Measurements from ENCODE around the gene GALNT18.

Gene GALNT18

DNA sequence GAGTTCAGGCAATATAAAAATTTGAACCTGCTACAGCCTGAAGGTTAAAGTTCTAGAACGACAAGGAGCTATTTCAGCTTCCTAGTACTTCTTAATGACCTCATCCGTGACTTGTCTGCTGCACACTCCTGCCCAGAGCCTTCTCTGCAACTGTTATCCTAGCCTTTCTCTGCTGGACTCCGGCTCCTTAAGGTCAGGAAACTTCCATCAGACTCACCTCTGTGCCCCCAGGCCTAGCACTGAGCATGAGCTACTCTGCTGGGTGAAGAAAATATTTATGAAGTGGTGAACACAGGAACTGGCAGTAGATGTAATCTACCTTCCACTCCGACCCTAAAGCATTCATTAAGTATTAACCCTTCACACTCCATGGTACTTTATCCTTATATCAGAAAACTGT is 287.2 kb downstream of the GALNT18 start:
- no peak for DNase-seq

DNA sequence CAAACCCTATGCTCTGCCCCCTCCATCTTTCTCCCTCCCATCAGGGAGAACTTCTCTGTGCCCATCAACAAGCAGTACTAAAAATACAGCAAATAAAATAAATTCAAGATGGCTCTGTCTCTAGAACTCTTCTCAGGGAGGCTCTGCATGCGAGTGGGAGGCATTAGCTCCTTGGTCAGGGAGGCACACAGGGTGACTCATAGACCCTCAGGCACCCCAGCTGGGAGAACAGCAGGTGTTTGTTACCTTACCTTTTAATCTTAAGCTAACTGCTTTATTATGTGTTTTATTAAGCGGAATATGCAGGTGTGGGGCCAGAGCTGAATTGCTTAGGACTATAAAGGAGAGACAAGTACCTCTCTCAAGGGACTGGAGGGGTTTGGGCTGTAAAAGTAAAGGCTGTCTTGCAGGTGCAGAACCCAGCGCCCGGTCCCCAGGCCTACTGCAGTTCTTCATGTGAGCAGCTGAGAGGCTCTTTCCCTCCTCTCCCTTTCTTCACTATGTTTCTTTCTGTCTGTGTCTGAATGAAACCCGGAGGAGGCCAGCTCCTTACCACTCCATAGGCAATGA is 289.6 kb downstream of the GALNT18 start:
- no peak for DNase-seq

DNA sequence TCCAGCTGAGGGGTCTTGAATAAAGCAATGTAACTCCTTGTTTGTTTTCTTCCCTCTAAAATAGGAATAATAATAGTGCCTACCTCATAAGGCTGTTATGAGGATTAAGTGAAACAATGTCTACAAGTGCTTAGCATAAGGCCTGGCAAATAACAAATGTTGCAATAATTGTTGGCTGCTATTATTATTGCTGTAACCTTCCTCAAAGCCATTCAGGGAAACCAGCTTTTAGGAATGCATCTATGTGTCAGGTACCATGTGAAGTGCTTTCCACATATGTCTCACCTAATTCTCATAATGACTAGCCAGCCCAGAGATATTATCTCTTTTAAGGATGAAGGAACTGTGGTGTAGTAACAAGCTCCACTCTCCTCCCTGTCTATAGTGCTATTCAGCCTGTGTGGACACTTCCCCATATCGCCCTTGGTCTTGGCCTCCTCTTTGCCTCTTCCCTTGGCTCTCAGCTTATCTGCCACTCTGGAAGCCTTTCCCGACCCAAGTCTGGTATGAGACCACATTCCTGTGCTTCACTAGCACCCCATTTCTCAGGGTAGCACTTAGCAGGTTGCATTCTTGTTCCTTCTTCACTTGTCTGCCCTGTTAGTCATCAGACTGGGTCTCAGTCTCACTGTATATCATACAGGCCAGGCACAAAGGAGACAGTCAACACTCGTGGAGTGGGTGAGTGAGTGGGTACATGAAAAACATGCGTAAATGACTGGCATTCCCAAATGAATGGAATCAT is 292.6 kb downstream of the GALNT18 start:
- DNase-seq, result no peak

DNA sequence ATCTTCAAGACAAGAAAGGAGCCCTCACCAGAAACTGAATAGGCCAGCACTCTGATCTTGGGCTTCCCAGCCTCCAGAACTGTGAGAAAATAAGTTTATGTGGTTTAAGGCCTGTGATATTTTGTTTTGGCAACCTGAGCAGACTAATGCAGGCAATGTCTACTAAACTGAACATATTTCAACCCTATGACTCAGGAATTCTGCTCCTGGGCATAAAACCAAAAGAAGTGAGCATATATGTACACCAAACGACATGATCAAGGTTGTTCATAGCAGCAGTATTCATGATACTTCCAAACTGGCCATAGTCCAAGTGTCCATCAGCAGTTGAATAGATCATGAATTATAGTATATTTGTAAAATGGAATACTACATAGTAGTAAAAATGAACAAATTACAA is 297.7 kb downstream of the GALNT18 start:
- no peak for DNase-seq

DNA sequence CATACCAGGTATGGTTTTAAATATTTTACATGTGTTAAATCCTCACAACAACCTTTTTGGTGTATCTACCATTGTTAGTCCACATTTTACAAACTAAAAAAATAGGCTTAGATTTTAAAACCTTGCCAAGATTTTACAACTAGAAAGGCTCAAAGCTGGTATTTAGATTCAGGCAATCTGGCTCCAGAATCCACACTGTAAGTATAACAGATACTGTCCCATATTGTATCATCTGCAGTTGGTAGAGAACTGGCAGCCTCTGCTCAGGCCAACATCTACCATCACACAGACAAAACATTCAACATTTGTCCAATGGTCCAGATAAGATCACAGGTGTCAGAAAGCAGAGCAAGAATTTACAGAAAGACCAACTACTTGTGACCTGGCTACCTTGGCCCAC is 299.7 kb downstream of the GALNT18 start:
- no peak for DNase-seq

DNA sequence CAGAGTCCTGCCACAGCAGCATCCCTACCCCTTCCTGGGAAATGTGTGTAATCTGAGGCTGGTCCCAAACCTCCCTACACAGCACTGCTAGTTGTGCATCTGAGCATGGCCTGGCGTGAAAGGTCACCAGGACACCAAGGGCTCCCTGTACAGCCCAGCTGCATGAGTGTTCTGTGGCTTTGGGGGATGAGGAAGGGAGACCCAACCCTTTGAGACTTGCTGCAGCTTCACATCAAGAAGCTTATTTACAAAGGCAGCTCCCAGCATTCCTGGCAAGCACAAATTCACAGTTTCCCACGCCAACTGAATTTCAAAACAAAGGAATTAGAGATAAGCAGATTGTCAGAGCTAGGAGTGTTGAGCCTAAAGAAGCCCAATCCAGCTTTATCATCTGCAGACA is 301.0 kb downstream of the GALNT18 start:
- no peak for DNase-seq

DNA sequence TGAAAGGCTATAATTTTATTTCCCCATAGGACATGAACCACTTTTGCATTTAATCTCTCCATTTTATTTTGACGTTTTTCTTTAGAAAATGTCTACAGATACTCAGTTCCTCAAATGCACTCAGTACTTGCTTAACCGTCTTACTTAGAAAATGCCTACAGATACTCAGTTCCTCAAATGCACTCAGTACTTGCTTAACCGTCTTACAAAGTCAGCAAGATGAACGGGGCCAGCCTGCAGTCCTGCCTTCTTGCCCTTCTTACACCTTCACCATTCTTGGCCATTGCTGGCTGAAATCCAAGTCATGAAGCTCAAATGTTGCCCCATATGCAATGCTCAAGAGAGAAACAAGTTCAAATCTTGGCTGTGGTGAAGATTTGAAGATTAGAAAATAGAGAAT is 302.8 kb downstream of the GALNT18 start:
- DNase-seq, result no peak

DNA sequence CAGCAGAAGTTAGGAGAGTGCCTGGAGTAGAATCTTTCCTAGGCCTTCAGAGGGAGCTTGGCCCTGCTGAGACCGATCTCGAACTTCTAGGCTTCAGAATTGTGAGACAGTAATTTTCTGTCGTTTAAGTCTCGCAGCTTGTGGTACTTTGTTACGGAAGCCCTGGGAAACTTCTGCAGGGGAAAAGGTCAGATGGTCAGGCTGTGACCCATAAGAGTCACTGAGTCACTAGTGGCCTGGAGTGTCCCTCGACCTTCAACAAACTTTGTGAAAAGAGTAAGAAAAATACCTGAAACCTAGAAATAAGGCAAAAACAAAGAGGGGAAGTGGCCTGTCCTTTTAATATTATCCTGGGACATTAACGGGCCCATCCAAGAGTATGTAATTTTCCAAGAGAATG is 303.3 kb downstream of the GALNT18 start:
- DNase-seq, result no peak

DNA sequence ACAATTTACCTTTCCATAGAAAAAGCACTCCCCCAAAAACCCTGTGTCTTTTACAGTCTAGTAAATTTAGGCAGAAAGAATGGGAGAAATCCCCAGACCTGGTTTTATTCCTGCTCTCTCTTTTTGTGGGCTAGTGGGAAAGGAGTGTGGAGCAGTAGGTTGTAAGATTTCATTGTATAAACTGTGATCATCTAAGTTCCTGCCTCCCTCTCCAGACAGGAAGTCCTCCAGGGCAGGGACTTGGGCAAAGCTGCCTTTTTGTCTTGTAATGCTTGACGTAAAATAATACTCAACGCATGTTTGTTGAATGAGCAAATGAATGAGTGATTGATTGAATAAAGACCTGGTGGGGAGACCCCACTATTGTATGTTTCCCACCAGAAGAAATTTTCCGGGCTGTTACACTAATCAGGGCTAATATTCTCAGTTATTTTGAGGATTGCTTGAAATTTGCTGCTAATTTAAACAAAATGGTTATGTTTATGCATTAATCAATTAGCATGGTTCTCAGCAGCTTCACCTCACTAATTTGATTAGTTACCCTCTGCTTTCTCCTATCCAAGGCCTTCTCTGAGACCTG is 305.1 kb downstream of the GALNT18 start:
- no peak for DNase-seq

DNA sequence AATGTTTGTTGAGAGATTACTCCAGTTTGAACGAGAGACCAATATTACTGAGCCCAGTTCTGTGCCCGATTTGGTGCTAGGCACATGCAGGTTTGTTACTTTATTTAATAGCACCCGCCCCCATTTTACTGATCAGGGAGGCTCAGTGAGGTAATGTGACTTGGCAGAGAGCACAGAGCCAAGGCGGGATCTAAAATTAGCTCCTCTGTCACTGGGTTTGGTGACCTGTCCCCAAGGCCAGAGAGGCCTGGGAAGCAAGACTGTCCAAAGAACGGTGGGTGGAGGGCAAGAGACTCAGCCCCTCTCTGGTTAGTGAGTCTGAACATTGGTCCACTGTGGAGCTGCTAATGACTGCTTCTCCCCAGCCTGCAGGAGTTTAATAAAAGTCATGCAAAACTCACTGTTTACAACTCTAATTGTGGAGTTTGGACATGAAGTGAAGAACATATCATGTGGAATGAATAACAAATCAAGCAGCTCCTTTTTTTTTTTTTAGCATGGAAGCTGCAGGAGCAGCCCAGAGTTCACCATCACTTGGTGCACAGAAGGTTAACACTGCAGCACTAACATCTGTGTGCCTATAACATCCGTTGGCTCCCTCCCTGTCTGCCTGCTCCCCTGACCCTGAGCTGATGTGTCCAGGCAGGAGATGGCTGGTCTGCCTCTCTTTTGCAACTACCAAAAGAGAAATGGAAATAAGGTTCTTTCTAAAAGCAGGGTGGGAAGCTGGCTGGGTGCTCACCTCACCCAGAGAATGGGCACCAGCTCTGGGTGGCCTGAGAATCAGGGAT is 307.7 kb downstream of the GALNT18 start:
- DNase-seq, result no peak

DNA sequence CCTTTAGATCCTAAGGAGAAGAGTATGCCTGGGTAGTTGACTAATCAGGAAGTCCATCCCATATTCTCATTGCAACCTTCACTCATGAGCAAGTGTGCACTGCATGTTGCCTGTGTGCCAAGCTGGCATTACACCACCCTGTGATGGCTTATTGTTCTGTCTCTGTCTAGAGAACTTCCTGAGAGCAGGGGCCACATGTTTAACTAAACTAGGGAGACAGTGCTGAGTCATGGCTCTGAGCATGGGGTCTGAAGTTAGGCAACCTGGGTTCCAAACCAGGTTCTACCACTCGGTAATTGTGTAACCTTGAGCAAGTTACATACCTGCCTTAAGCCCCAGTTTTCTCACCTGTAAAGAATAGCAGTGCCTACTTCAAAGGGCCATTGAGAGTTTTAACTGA is 308.4 kb downstream of the GALNT18 start:
- DNase-seq, result no peak

DNA sequence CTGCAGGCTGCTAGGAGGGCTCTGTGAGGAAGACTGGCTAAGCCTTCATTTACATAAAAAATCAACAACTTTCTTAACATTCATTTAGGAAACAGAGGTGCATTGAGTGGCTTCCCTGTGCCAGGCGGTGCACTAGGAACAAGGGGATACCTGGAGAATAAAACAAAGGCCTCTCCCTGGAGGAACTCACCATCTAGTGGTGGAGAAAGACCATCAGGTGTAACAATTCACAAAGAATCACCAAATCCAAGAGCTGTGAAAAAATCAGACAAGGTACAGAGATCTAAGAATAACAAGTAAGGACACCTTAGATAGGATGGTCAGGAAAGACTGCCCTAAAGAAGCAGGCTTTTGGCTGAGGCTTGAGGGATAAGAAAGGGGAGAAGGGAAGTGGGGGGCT is 309.1 kb downstream of the GALNT18 start:
- no peak for DNase-seq

DNA sequence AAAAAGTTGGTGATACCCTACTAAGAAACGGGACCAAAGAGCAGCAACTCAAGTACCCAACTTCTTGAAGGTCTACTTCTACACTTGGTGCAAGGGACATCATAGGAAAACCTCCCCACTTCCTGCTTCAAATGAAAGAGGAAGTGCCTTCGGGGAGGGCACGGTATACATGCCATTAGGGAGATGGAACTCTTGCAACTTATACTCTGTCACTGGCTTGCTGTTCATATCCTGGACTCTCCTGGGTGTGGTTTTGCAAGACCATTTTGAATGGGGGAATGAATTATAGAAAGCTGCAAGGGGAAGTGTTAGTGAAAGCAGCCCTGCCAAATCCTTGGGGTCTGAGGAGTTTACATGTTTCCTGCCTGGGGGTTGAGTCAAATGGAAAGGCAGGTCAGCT is 310.6 kb downstream of the GALNT18 start:
- no peak for DNase-seq

DNA sequence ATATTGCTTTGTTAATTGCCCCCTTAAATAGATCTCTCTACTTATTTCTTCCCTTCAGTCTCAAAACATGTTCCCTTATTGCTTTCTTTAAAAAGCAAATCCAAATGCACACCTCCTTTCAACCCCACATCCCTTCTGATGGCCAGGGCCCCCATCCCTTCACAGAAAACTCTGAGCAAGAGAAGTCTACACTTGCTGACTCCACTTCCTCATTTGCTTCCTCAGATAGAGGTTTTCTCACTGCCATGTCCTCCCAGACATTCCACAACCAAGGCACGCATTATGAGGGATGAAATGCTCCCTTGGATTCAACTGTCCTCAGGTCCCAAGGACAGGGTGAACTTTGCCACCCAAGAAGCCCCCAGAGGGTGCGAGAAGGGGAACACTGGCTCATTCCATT is 311.9 kb downstream of the GALNT18 start:
- no peak for DNase-seq

DNA sequence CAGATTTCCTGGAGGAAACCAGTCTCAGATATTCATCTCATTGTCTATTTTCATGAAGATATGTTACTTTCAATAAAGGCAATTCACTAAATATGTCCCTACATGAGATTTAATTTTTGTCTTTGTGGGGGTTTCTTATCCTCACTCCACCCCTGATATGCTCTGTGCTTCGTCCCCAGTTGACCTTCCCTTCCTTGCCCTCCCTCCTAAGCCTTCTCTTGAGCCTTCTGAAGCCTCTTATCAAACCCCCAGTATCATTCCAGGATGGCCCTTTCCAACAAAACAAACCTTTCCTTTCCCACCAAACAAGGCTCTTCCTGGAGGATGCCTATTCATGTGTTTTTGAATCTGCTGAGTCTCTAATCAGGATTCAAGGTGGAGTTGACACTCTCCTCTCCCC is 313.6 kb downstream of the GALNT18 start:
- DNase-seq, result no peak

DNA sequence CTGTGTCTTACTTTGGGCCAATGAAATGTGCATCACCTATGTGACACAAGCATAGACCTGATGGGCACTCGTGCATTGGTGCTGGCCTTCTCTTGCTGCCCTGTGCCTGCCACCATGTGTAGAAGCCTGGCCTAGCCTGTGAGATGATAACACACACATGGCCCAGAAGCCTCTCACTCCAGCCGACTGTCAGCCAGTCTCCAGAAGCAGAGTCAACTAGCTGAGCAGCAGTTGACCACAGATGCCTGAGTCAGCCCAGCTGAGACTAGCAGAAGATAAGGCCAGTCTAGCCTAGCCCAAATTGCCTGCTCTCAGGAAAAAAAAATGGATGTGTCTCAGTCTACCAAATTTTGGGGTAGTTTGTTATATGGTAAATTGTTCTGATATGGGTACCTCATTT is 314.9 kb downstream of the GALNT18 start:
- no peak for DNase-seq

DNA sequence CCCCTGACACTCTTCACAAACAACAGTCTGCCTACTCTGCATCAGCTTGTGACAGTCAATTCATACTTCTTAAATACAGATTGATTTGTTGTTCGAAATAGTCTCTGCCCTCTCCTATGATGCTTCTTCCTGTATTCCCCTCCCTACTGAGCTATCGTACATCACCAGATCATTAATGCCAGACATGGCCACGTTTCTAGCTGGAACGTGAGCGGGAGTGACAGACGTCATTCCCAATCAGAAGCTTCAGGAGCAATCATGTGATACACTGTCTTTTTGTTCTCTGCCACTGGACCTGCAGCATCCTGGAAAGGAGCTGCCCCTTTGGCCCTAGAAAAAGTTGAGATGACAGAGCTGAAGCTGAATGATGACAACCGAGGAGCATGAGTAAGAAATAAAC is 317.3 kb downstream of the GALNT18 start:
- DNase-seq, result no peak

DNA sequence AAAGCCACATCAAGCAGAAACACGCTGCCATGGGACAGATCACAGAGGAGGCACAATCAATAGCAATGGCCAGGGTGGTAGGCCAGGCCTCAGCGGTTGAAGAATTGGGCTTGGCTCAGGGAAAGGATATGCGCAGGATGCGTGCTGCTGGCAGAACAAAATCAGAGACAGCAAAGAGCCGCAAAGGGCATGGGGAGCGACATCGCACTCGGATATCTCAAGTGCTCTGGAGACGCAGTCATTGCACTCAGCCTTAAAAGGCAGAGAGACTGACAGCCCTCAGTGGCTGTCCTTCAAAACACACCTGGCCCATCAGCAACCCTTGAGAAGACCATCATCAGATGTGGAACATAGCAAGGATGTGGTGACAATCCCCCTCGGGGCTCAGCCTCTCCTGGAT is 319.2 kb downstream of the GALNT18 start:
- DNase-seq, result no peak

DNA sequence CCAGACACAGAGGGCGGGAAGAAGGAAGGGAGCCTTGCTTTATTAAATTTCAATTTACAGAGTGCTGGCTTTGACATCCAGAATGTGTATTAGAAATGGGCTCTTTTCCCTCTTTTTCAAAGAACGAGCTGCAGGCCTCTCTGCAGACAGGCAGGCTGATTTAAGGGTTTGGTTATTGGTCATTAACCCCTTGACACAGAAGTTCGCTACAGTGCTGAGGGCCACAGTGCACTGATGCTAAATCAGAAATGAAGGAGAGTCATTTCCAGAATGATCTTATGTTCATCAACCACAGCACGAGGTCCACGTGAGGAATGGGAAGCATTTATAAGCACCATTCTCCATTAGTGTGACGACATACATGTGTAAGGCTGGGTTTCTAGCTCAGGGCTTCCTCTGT is 320.6 kb downstream of the GALNT18 start:
- DNase-seq, result no peak

DNA sequence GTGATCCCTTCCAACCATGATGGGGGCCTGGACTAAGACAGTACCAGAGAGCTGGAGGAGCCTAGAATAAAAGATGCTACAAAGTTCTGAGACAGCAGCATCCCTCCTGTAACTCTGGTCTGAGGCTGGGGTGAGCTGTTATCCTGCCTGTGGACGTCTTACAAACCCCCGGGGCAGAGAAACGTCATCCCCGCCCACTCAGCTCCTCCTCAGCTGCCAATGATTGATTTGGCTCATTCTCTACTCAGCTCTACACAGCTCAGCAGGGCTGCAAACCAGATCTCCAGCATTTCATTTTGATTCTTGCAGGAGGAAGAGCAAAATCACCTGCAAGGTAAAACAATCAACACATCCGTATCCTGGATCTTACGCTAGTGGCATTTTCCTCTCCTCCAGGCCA is 324.2 kb downstream of the GALNT18 start:
- DNase-seq, result no peak

DNA sequence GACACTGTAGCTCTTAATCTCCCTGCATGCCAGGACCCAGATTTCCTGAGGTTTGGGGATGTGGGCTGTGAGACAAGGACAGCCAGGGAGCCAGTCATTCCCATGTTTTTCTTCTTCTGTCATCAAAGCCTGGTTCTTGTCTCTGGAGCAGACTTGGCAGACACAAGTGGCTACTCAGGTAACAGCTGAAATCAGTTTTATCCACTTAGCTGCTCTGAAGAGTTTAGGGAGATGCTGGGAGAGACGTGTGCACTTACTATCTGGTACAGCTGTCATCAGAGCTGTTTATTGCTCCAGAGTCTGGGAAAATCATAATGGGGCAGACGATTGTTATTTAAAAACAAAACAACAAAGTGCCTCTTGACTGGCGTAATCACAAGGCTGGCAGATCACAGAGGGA is 325.4 kb downstream of the GALNT18 start:
- no peak for DNase-seq

DNA sequence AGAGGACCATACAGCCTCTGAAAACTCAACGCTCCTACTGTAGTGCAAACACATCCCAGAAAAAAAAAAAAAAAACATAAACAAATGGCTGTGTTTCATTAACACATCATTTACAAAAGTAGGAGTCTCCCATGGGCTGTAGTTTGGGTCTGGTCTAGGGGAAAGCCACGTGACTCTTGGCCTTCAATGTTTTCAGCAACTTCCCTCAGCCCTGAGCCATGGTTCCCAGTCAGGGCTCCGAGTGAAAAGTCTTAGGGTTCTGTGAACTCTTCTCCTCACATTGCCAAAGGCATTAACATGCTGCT is 327.3 kb downstream of the GALNT18 start:
- no peak for DNase-seq

DNA sequence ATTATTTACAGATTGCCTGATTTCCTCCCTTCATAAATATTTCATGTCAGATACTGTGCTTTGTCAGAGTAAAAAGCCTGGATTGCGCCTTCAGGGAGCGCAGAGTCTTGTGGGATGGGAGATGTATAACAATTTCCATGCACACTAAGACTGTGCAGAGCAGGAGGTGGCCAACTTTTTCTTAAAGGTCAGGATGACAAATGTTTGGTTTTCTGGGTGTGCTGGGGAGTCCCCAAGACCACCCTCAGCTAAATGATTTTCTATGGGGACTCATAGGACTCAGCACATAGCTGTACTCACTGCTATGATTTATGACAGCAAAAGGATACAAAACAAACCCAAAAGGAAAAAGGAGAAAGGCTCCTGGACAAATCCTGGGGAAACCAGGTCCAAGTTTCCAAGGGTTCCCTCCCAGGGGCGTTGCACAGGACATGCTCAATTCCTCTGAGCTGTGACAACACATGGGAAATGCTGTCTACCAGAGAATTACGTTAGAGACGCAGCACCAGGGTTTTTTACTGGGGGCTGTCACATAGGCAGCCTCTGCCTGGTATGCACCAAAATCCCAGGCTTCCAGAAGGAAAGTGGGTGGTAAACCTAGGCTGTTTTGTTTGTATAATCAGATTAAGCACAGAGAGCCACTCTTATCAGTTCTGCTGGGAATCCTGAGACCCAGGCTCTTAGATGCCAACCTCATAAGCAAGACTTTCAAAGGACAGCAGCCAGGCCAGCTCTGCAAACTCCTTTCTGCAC is 327.8 kb downstream of the GALNT18 start:
- DNase-seq, result no peak

All from activated effector memory CD4-positive, alpha-beta T cell treated with Interleukin-2 at 50 U/mL for 16 hours (primary cell).